Coronary artery (tissue), 2 donors: ENCODE results near the gene ZNF48.

Experiments used
- DNase-seq: peaks from one replicate; pipeline ENCODE4 v3.0.0-alpha.2; 2017; ENCODE audit warnings: low spot score
- H3K27ac ChIP-seq, 2 donors: fragments of 200-600 bp; sonication (generic); one replicate each; pipeline ENCODE4 v1.5.1; 2016 to 2019
- H3K4me3 ChIP-seq: fragments of 200-600 bp; sonication (generic); 2 replicates; pipeline ENCODE4 v1.5.1; 2016; ENCODE audit warnings: mild to moderate bottlenecking, moderate library complexity
- TF ChIP-seq, protein P1 (sequence below): fragments of 200-600 bp; sonication (generic); IDR thresholded peaks from one replicate; pipeline ENCODE4 v1.5.1; 2019; ENCODE audit warnings: antibody characterized with exemption

ZNF48 gene

DNA sequence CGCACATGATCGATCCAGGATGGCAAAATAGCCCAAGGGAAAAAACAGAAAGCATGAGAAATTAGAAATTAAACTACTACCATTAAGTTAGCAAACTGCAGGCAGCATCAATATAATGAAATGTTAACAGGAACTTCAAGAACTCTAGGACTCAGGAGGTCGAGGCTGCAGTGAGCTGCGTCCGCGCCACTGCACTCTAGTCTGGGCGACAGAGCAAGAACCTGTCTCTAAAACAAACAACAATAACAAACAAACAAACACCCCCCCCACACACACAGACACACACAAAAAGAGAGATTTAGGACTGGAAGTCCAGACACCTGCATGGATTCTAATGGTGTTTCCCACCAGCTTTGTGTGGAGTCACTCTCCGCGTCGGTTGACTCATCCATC is 51.0 kb downstream of the ZNF48 start:
- TF ChIP-seq, protein P1, sequence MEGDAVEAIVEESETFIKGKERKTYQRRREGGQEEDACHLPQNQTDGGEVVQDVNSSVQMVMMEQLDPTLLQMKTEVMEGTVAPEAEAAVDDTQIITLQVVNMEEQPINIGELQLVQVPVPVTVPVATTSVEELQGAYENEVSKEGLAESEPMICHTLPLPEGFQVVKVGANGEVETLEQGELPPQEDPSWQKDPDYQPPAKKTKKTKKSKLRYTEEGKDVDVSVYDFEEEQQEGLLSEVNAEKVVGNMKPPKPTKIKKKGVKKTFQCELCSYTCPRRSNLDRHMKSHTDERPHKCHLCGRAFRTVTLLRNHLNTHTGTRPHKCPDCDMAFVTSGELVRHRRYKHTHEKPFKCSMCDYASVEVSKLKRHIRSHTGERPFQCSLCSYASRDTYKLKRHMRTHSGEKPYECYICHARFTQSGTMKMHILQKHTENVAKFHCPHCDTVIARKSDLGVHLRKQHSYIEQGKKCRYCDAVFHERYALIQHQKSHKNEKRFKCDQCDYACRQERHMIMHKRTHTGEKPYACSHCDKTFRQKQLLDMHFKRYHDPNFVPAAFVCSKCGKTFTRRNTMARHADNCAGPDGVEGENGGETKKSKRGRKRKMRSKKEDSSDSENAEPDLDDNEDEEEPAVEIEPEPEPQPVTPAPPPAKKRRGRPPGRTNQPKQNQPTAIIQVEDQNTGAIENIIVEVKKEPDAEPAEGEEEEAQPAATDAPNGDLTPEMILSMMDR, result no peak
- Histone ChIP-seq H3K27ac (peak overlapping the region; percentile 89 to 95), H3K4me3 (peak overlapping the region; percentile 80)
- no peak for DNase-seq

- H3K27ac ChIP-seq, result no peak overlapping the region
- no peak overlapping the region for H3K4me3 ChIP-seq
- no peak for DNase-seq
- TF ChIP-seq, protein P1, result no peak
These were observed 52.4 kb downstream of the ZNF48 start for GRCh38 chr16:30447512-30448226.

DNA sequence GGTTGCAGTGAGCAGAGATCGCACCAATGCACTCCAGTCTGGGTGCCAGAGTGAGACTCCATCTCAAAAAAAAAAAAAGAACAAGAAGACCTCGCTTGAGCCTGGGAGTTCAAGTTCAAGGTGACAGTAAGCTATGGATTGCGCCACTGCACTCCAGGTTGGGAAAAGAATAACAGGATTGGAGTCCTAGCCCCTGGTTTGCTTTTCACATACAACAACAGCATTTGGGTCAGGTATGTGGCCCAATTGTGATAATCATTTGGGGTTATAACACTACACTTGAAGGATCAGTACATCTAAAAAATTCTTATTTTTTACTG is 53.9 kb downstream of the ZNF48 start:
- Histone ChIP-seq H3K27ac (no peak overlapping the region), H3K4me3 (no peak overlapping the region)
- DNase-seq, result no peak
- TF ChIP-seq, protein P1, result no peak
